Effector memory CD4-positive, alpha-beta T cell (primary cell): ENCODE data around the gene CTXN1.
"Not testable (repeated sequence)": the region's sequence is repeated elsewhere in the genome, so short reads cannot be mapped to it uniquely, and the experiment has no call there.

Source experiments
- DNase-seq, 3 donors: peaks; one replicate each; pipeline ENCODE4 v3.0.0-alpha.2; 2020
- H3K27ac ChIP-seq: 2 replicates; pipeline ENCODE4 v1.7.0; 2013; ENCODE audit warnings: mild to moderate bottlenecking, low read length, moderate library complexity; ENCODE audit not compliant: insufficient read depth, poor library complexity, severe bottlenecking
- H3K27me3 ChIP-seq: replicated peaks from 2 replicates; pipeline ENCODE4 v1.7.0; 2013; ENCODE audit warnings: mild to moderate bottlenecking, low read length; ENCODE audit not compliant: insufficient read depth, control insufficient read depth, poor library complexity, severe bottlenecking
- H3K36me3 ChIP-seq: 2 replicates; pipeline ENCODE4 v1.7.0; 2013; ENCODE audit warnings: mild to moderate bottlenecking, low read length, moderate library complexity; ENCODE audit not compliant: control insufficient read depth, insufficient read depth
- H3K4me1 ChIP-seq: 2 replicates; pipeline ENCODE4 v1.7.0; 2013; ENCODE audit warnings: low read length, mild to moderate bottlenecking; ENCODE audit not compliant: control insufficient read depth, insufficient read depth, poor library complexity, severe bottlenecking
- H3K4me3 ChIP-seq: 2 replicates; pipeline ENCODE4 v1.7.0; 2013; ENCODE audit warnings: low read length, low read depth, mild to moderate bottlenecking; ENCODE audit not compliant: insufficient read depth, poor library complexity, severe bottlenecking
- H3K9me3 ChIP-seq: 2 replicates; pipeline ENCODE4 v1.7.0; 2013; ENCODE audit warnings: mild to moderate bottlenecking, low read length, moderate library complexity; ENCODE audit not compliant: control insufficient read depth

The CTXN1 gene

GRCh38 chr19:7965921-7966665, 40.2 kb upstream of the CTXN1 start:
- peaks cover 64% of the 10 kb centered on the region for H3K36me3 ChIP-seq
- no peaks in the 10 kb centered on the region for H3K9me3 ChIP-seq
- no peaks in the 10 kb centered on the region for H3K4me1 ChIP-seq
- H3K4me3 ChIP-seq: no peak overlapping the region
- no peaks in the 10 kb centered on the region for H3K27me3 ChIP-seq
- no peak for DNase-seq
- H3K27ac ChIP-seq: no peak overlapping the region

GRCh38 chr19:7965259-7965841, 39.4 kb upstream of the CTXN1 start:
- no peak overlapping the region for H3K27ac ChIP-seq
- H3K27me3 ChIP-seq: no peaks in the 10 kb centered on the region
- H3K4me3 ChIP-seq: no peak overlapping the region
- H3K4me1 ChIP-seq: no peaks in the 10 kb centered on the region
- peaks cover 66% of the 10 kb centered on the region for H3K36me3 ChIP-seq
- H3K9me3 ChIP-seq: no peaks in the 10 kb centered on the region
- no peak for DNase-seq

DNA sequence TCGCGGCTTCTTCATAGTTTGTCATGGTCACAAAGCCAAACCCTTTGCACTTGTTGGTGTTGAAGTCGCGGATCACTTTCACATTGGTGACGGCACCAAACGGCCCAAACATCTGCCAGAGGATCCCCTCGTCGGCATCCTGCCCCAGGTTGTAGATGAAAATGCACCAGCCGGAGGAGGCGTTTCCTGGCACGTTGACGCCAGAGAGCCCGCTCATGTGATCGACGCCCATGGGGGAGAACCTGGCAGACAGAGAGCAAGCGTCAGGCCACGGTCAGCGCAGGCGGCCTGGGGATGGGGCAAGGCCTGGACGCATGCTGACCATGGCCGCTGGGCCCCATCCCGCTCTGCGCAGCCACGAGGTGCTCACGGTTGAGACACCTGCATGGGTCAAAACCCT, 37.6 kb upstream of the CTXN1 start:
- H3K36me3 ChIP-seq: peaks cover 62% of the 10 kb centered on the region

DNA sequence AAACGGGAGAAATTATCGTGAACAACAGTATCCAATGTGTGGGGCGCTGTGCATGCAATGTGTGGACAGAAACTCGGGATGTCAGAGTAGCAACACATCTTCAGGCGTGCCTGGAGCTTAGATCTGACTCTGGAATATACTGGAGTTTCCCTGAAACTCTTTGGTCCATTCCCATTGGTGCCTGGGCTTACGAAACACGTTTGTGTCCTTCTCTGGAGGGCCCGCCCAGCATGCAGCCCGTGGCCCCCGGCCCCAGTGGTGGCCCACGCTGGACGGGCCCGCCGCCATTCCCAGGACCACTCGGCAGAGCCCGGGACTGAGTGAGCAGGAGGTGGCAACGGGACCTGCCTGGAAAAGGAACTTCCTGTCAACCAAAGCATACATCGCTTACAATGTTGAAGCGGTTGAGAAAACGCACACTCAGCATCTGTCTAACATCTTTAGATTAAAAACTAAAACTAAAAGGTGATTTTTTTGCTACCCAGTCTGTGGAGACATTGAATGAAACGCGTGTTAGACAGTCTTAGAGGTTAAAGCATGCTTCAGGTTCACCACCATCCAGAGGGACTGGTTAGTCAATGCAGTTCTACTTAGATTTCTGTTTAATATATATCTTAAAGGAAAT, 36.8 kb upstream of the CTXN1 start:
- H3K36me3 ChIP-seq: peaks cover 56% of the 10 kb centered on the region
- H3K27ac ChIP-seq: no peak overlapping the region
- H3K9me3 ChIP-seq: no peaks in the 10 kb centered on the region
- no peaks in the 10 kb centered on the region for H3K4me1 ChIP-seq
- no peak for DNase-seq
- H3K4me3 ChIP-seq: no peak overlapping the region
- no peaks in the 10 kb centered on the region for H3K27me3 ChIP-seq

More for the DNA sequence above, 37.6 kb upstream of the CTXN1 start:
- Histone ChIP-seq H3K27ac (no peak overlapping the region), H3K4me3 (no peak overlapping the region), H3K9me3 (no peaks in the 10 kb centered on the region), H3K4me1 (no peaks in the 10 kb centered on the region), H3K27me3 (no peaks in the 10 kb centered on the region)
- no peak for DNase-seq

GRCh38 chr19:7961920-7962626, 36.1 kb upstream of the CTXN1 start:
- DNase-seq: no peak
- H3K27ac ChIP-seq: no peak overlapping the region
- H3K4me1 ChIP-seq: no peaks in the 10 kb centered on the region
- peaks cover 50% of the 10 kb centered on the region for H3K36me3 ChIP-seq
- H3K27me3 ChIP-seq: no peaks in the 10 kb centered on the region
- no peaks in the 10 kb centered on the region for H3K9me3 ChIP-seq
- no peak overlapping the region for H3K4me3 ChIP-seq

GRCh38 chr19:7961082-7961481, 35.1 kb upstream of the CTXN1 start:
- not testable (repeated sequence) for H3K4me1 ChIP-seq, DNase-seq, H3K27ac ChIP-seq, H3K27me3 ChIP-seq, H3K9me3 ChIP-seq, H3K4me3 ChIP-seq
- peaks cover 40% of the 10 kb centered on the region for H3K36me3 ChIP-seq

DNA sequence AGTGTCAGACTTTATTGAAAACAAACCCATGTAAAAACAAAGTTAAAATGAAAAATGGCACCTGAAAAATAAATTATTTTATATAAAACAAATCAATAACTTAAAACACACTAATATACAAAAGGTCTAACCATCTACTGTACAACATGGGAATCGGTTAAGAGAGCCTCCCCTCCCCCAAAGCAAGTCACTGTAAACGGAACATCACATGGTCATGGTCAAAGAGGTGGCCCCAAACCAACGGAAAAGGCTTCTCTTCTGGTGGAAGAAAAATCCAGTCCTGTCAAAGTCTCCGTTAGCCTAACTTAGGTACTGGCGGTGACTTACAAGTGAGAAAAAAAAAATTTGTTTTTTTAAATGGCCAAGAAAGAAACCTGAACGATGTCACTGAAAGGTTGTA, 33.3 kb upstream of the CTXN1 start:
- no peaks in the 10 kb centered on the region for H3K27me3 ChIP-seq
- no peaks in the 10 kb centered on the region for H3K4me1 ChIP-seq
- H3K36me3 ChIP-seq: peaks cover 26% of the 10 kb centered on the region
- no peak overlapping the region for H3K27ac ChIP-seq
- H3K9me3 ChIP-seq: no peaks in the 10 kb centered on the region
- no peak overlapping the region for H3K4me3 ChIP-seq
- DNase-seq: no peak

DNA sequence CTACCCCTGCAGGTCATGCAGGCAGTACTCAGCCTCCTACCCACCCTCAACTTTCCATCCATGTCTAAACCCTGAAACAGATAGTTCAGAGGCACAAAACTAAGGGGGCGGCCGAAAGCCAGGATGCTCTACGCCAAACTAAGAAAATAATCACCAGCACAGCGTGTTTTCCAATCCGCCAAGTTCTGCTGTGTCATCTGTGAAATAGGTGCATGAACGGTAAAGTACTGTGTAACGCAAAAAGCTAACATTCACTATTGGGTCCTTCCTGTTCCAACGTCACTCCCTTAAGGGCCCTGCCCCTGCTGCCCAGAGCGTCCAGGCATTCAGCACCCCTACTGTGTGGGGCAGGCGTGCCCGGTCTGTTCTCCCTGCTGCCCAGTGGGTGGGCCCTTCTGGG, 29.8 kb upstream of the CTXN1 start:
- H3K9me3 ChIP-seq: no peaks in the 10 kb centered on the region
- H3K4me1 ChIP-seq: no peaks in the 10 kb centered on the region
- H3K27me3 ChIP-seq: no peaks in the 10 kb centered on the region
- DNase-seq: no peak
- H3K27ac ChIP-seq: no peak overlapping the region
- no peak overlapping the region for H3K4me3 ChIP-seq
- H3K36me3 ChIP-seq: no peaks in the 10 kb centered on the region

- H3K4me3 ChIP-seq: no peak overlapping the region
- no peak for DNase-seq
- no peak overlapping the region for H3K27ac ChIP-seq
- no peaks in the 10 kb centered on the region for H3K36me3 ChIP-seq
- H3K4me1 ChIP-seq: no peaks in the 10 kb centered on the region
- no peaks in the 10 kb centered on the region for H3K9me3 ChIP-seq
- H3K27me3 ChIP-seq: no peaks in the 10 kb centered on the region
These were observed 27.6 kb upstream of the CTXN1 start for GRCh38 chr19:7953576-7953975.

DNA sequence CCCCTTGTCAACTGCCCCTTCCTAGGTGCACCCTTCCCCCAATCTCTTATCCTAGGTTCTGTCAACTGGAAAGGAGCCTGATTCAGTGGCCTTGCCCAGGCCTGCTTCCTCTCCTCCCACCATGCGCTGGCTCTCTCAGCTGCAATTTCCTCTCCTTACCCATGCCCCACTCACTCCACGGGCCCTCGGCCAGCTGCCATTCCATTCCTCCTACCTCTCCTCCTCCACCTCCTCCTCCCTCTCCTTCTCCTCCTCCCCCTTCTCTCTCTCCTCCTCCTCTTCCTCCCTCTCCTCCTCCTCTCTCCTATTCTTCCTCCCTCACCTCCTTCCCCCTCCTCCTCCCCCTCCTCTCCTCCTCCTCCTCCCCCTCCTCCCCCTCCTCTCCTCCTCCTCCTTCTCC, 27.1 kb upstream of the CTXN1 start:
- no peaks in the 10 kb centered on the region for H3K9me3 ChIP-seq
- no peak for DNase-seq
- no peaks in the 10 kb centered on the region for H3K27me3 ChIP-seq
- H3K36me3 ChIP-seq: no peaks in the 10 kb centered on the region
- H3K27ac ChIP-seq: no peak overlapping the region
- no peaks in the 10 kb centered on the region for H3K4me1 ChIP-seq
- H3K4me3 ChIP-seq: no peak overlapping the region
